HepG2 (cell line): ENCODE measurements around the gene AEBP1. TPM values are rescaled to one million over a fixed set of nuclear protein-coding genes. Genes with fewer than 3 reads are reported as not detected.
A peak's percentile ranks its signal among the peaks of the same experiment; 100 is the strongest.

Experiments used
- ATF1 ChIP-seq: IDR thresholded peaks from 2 replicates; pipeline ENCODE4 v1.6.1; 2016; ENCODE audit warnings: mild to moderate bottlenecking, control low read depth
- CAMTA2 ChIP-seq: sonication (generic); formaldehyde crosslinking; IDR thresholded peaks from 2 replicates; pipeline ENCODE4 v1.4.0; 2020; ENCODE audit warnings: mild to moderate bottlenecking, missing genetic modification reagents, borderline replicate concordance
- E2F5 ChIP-seq: sonication (generic); formaldehyde crosslinking; conservative IDR thresholded peaks from 2 replicates; pipeline ENCODE4 v1.4.0; 2020; ENCODE audit warnings: missing genetic modification reagents
- KLF15 ChIP-seq: sonication (generic); formaldehyde crosslinking; IDR thresholded peaks from 2 replicates; pipeline ENCODE4 v1.8.1; 2023; ENCODE audit warnings: borderline replicate concordance, mild to moderate bottlenecking, inconsistent platforms, missing genetic modification reagents, mixed read lengths
- MXD3 ChIP-seq: IDR thresholded peaks from 2 replicates; pipeline ENCODE4 v1.6.1; 2016; ENCODE audit warnings: mild to moderate bottlenecking, missing biosample characterization, missing genetic modification reagents
- PAF1 ChIP-seq: IDR thresholded peaks from 2 replicates; pipeline ENCODE4 v1.6.1; 2016; ENCODE audit warnings: missing genetic modification reagents, missing compliant biosample characterization
- ZBTB40 ChIP-seq, 2 experiments: fragments of 450-650 bp in 1 of 2; sonication (generic) in 1 of 2; formaldehyde crosslinking in 1 of 2; IDR thresholded peaks; 2 replicates each; pipeline versions ENCODE4 v1.6.1 to v1.8.0; 2016 to 2022; ENCODE audit warnings: antibody characterized with exemption in 1 of 2, mild to moderate bottlenecking in 1 of 2, missing genetic modification reagents in 1 of 2
- ZKSCAN5 ChIP-seq: sonication (generic); formaldehyde crosslinking; IDR thresholded peaks from 2 replicates; pipeline ENCODE4 v1.5.1; 2020; ENCODE audit warnings: mild to moderate bottlenecking, missing genetic modification reagents
- ZNF605 ChIP-seq: sonication (generic); formaldehyde crosslinking; IDR thresholded peaks from 2 replicates; pipeline ENCODE4 v1.8.0; 2022; ENCODE audit warnings: mild to moderate bottlenecking, missing genetic modification reagents
- ZNF782 ChIP-seq: sonication (generic); formaldehyde crosslinking; IDR thresholded peaks from 2 replicates; pipeline ENCODE4 v1.4.0; 2020; ENCODE audit warnings: missing genetic modification reagents, mild to moderate bottlenecking, borderline replicate concordance
- ZSCAN25 ChIP-seq: sonication (generic); formaldehyde crosslinking; IDR thresholded peaks from 2 replicates; pipeline ENCODE4 v1.8.0; 2022; ENCODE audit warnings: mild to moderate bottlenecking, missing genetic modification reagents
- polyA plus RNA-seq, 8 experiments: library from polyadenylated mRNA; depleted of rRNA in 3 of 8; stranded (reverse) in 7 of 8; unstranded in 1 of 8; fragments of >200 nt; fragmentation: Illumina TruSeq in 4 of 8; extraction: Trizol in 4 of 8; gene quantifications; 2 replicates each; pipeline versions ENCODE4 v1.2.1 to v1.2.3, GENCODE V29; 2011 to 2016; ENCODE audit warnings: low read depth in 4 of 8, missing spikeins in 1 of 8, mixed read lengths in 1 of 8; ENCODE audit not compliant: insufficient read depth in 1 of 8
- total RNA-seq, 5 experiments: library from RNA; depleted of rRNA; stranded (reverse); fragments of >200 nt; fragmentation: Illumina TruSeq; extraction: Trizol; gene quantifications; 2 replicates each; pipeline ENCODE4 v1.2.3, GENCODE V29; 2016; ENCODE audit warnings: low read depth in 1 of 5
- TF ChIP-seq, protein P1 (sequence below): IDR thresholded peaks from 2 replicates; pipeline ENCODE4 v1.6.1; 2016; ENCODE audit warnings: low read depth, missing genetic modification reagents, missing compliant biosample characterization

AEBP1 gene
- total and polyA plus RNA-seq, 2 of the 13 experiments (the other 11 are each of a cell fraction or from before 2014, with no cell fraction given), result 0.22 to 0.55 TPM

DNA sequence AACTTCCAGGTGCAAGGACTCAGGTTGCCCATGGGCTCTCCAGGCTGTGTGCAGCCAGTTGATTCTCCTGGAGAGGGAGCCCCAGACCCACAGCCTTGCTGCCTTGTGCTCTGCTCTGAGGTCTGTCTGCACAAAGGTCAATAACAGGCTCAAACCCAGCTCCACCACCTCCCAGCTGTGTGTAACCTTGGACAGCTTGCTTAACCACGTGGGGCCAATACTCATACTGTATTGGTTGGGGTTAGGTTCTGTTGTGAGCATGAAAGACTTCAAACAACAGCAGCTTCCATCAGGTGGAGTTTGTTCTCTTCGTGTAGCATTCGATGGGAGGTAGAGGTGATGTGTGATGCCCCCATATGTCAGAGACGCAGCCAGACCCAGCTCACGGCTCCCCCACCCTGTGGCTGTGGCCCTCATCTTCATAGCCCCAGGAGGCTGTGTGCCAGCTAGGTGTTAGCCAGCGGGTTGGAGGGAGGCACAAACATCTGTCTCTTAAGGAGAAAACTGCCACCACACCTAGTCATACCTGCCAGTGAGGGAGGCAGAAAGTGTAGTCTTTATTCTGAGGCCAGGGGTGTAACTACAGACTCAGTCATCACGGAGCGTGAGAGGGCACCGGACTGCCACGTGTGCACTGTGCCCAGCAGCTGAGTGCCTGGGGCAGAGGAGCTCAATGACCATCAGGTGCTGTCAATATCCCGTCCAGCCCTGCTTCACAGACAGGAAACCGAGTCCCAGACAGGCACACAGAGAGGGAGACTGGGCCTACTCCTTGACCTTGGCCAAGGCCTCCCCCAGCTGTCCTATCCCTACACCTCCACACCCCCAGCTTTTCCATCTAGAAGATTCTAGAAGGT lies 27.3 kb downstream of the AEBP1 start (continued):
- TF ChIP-seq ZBTB40 (IDR thresholded peaks at IDR 0.05), result no peak
- TF ChIP-seq ZBTB40 (CRISPR knock-in tag; IDR thresholded peaks at IDR 0.05), result no peak
- no peak for TF ChIP-seq KLF15 (CRISPR knock-in tag)
- TF ChIP-seq, protein P1, sequence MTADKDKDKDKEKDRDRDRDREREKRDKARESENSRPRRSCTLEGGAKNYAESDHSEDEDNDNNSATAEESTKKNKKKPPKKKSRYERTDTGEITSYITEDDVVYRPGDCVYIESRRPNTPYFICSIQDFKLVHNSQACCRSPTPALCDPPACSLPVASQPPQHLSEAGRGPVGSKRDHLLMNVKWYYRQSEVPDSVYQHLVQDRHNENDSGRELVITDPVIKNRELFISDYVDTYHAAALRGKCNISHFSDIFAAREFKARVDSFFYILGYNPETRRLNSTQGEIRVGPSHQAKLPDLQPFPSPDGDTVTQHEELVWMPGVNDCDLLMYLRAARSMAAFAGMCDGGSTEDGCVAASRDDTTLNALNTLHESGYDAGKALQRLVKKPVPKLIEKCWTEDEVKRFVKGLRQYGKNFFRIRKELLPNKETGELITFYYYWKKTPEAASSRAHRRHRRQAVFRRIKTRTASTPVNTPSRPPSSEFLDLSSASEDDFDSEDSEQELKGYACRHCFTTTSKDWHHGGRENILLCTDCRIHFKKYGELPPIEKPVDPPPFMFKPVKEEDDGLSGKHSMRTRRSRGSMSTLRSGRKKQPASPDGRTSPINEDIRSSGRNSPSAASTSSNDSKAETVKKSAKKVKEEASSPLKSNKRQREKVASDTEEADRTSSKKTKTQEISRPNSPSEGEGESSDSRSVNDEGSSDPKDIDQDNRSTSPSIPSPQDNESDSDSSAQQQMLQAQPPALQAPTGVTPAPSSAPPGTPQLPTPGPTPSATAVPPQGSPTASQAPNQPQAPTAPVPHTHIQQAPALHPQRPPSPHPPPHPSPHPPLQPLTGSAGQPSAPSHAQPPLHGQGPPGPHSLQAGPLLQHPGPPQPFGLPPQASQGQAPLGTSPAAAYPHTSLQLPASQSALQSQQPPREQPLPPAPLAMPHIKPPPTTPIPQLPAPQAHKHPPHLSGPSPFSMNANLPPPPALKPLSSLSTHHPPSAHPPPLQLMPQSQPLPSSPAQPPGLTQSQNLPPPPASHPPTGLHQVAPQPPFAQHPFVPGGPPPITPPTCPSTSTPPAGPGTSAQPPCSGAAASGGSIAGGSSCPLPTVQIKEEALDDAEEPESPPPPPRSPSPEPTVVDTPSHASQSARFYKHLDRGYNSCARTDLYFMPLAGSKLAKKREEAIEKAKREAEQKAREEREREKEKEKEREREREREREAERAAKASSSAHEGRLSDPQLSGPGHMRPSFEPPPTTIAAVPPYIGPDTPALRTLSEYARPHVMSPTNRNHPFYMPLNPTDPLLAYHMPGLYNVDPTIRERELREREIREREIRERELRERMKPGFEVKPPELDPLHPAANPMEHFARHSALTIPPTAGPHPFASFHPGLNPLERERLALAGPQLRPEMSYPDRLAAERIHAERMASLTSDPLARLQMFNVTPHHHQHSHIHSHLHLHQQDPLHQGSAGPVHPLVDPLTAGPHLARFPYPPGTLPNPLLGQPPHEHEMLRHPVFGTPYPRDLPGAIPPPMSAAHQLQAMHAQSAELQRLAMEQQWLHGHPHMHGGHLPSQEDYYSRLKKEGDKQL (CRISPR knock-in tag), result no peak
- TF ChIP-seq ZKSCAN5 (CRISPR knock-in tag), result no peak
- TF ChIP-seq CAMTA2 (CRISPR knock-in tag), result no peak
- TF ChIP-seq ATF1 (CRISPR knock-in tag), result no peak
- no peak for TF ChIP-seq E2F5 (CRISPR knock-in tag)
- no peak for TF ChIP-seq PAF1 (CRISPR knock-in tag)
- no peak for TF ChIP-seq ZSCAN25 (CRISPR knock-in tag)
- no peak for TF ChIP-seq ZNF782 (CRISPR knock-in tag)
- TF ChIP-seq MXD3 (CRISPR knock-in tag), result no peak
- peak; percentile 64; the same call in 1 of the 2 replicates for TF ChIP-seq ZNF605 (CRISPR knock-in tag)
